ENCODE data around the gene DNAH17.

Gene DNAH17

DNA sequence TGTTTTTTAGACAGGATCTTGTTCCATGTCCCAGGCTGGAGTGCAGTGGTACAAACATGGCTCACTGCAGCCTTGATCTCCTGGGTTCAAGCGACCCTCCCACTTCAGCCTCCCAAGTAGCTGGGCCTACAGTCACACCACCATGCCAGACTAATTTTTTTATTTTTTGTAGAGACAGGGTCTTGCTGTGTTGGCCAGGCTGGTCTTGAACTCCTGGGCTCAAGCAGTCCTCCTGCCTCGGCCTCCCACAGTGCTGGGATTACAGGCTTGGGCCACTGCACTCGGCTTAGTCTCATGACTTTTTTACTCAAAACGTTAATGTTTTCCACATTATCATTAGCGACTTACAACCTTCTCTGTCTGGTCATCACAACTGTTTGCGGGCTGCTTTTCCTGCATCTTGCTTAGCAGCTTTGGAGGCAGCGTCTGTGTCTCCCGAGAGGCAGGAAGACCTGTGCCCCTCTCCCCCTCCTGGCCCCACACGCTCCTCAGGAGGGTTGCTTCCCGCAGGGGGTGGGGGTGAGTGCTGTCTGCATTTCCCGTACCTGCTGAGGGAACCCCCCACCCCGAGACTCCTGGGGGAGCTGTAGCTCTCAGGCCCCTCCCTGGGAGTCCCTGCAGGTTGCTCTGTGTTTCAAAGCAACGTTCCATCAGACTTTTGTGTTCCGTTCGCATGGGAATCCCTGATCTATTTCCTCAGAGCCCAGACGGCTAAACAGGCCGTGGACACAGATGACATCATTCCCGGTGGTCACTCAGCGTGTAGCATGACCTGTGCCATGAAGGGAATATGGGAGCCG is 146.1 kb downstream of the DNAH17 start:
- DNase-seq (ENCODE audit: low read depth in 1 of 2, low spot score in 1 of 2): no peak

DNA sequence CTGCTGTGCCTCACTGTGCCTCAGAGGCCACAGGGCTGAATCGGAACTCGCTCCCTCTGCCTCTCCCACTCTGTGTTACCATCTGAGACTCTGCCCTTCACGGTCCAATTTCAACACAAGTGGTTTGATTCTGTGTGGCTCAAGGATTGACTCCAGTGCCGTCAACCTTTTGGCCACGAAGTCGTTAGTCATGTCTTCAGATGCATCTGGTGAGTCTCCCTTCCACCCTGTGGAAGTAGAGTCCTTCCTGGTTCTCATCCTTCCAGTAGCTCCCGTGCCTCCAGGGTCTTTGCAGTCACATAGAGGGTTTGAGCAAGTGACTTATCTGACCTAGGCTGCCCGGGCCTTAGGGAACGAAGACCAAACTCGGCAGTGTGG is 147.6 kb downstream of the DNAH17 start:
- DNase-seq (ENCODE audit: low read depth in 1 of 2, low spot score in 1 of 2): no peak

DNA sequence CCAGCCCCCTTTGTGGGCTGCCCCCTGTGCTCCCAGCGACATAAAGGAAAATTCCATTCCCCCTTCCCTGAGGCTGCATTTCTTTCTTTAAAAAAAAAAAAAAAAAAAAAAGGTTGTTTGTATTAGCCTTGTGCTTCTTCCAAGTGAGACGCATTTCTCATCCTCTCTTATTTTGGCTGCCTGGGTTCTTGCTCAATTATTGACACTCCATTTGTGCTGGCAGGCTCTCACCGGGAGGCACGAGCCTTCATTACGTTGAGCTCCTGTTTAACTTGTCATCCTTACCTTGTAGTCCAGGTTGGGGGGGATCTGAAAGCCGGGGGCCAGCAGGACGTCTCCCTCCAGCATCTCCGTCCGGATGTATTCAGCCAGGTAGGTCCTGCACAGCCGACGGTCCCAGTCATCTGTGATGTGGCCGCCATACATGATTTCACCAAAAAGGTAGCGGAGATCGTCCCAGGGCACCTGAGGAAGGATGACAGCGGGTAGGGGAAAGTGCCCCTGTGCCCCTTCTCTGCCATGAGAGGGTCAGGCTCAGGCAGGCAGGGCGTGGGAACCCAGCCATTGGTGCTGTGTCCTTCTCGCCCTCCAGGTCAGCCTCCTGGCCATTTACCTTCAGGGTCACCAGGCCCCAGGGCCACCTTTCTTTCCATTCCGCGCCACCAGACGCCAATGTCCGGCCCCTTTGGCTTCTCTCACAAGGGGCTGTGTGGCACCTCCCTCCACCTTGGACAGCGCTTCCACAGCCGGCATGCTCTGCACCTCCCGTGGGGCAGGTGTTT is 148.2 kb downstream of the DNAH17 start:
- DNase-seq (ENCODE audit: low read depth in 1 of 2, low spot score in 1 of 2): no peak

- no peak for DNase-seq (ENCODE audit: low read depth in 1 of 2, low spot score in 1 of 2)
Measured at GRCh38 chr17:78428025-78428575, 149.1 kb downstream of the DNAH17 start.

- DNase-seq (ENCODE audit: low read depth in 1 of 2, low spot score in 1 of 2): no peak
Measured at GRCh38 chr17:78427140-78427539, 150.1 kb downstream of the DNAH17 start.

GRCh38 chr17:78426293-78426879 is 150.8 kb downstream of the DNAH17 start:
- no peak for DNase-seq (ENCODE audit: low read depth in 1 of 2, low spot score in 1 of 2)

- no peak for DNase-seq (ENCODE audit: low read depth in 1 of 2, low spot score in 1 of 2)
Measured at GRCh38 chr17:78425429-78425828, 151.8 kb downstream of the DNAH17 start.

DNA sequence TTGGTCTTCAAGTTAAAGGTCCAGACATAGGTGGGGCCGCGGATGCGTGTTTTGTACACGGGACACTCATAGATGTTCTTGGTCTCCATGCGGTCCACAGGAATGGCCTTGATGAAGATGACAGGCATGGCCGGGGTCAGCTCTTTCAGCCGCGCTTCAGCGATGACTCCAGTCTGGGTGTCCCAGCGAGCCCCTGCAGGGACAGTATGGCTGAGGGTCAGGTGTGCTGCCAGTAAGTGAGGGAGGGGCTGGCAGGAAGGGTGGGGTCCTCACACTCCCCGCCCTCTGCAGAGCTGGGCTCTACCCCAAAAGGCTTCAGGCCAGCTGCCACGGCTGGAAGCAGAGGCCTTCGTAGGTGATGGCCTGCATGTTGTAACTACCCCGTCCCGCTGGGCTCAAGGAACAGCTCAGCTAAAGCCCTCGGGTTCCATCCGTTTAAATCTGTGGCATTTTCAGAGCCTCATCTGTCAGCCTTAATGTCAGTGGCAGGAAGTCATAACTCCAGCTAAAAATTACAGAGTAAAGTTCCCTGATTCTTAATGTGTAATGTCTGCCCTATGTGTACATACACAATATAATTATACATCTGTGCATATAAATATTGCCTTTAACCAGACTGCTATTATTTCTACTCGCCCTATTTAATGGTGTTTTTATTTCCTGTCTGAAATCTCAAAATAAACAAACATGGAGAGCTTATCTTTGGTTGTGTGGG is 153.1 kb downstream of the DNAH17 start:
- DNase-seq (ENCODE audit: low read depth in 1 of 2, low spot score in 1 of 2): no peak

GRCh38 chr17:78422872-78423588 is 154.2 kb downstream of the DNAH17 start:
- DNase-seq (ENCODE audit: low read depth in 1 of 2, low spot score in 1 of 2): no peak

- no peak for DNase-seq (ENCODE audit: low read depth in 1 of 2, low spot score in 1 of 2)
Measured at GRCh38 chr17:78422267-78422605, 155.0 kb downstream of the DNAH17 start.

- peak; percentile 57 to 65 for DNase-seq (ENCODE audit: low read depth in 1 of 2, low spot score in 1 of 2)
Measured at GRCh38 chr17:78421534-78422266, 155.5 kb downstream of the DNAH17 start.

GRCh38 chr17:78421084-78421533 is 156.1 kb downstream of the DNAH17 start:
- DNase-seq (ENCODE audit: low read depth in 1 of 2, low spot score in 1 of 2): no peak

GRCh38 chr17:78419970-78420815 is 157.0 kb downstream of the DNAH17 start:
- no peak for DNase-seq (ENCODE audit: low read depth in 1 of 2, low spot score in 1 of 2)

GRCh38 chr17:78418326-78419026 is 158.7 kb downstream of the DNAH17 start:
- no peak for DNase-seq (ENCODE audit: low read depth in 1 of 2, low spot score in 1 of 2)

DNA sequence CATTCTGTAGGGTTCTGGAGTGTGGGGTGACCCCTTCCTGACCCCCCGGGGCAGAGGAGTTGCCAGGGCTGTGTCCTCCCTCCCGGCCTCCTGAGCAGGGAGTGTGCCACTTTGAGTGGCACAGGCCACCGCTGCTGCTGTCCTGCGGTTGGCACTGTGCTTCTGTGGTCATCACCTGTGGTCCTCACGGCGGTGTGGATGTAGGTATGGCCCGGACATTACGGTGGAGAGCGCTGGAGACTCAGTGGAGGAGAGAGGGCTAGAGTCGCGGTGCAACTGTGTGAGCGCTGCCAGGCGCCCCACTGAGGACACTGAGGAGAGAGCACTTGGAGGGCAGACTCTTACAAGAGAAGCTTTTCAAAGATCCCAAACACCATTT is 159.7 kb downstream of the DNAH17 start:
- no peak for DNase-seq (ENCODE audit: low read depth in 1 of 2, low spot score in 1 of 2)

GRCh38 chr17:78416791-78417530 is 160.2 kb downstream of the DNAH17 start:
- DNase-seq (ENCODE audit: low read depth in 1 of 2, low spot score in 1 of 2): no peak

GRCh38 chr17:78415821-78416711 is 161.1 kb downstream of the DNAH17 start:
- no peak for DNase-seq (ENCODE audit: low read depth in 1 of 2, low spot score in 1 of 2)

All from activated CD4-positive, alpha-beta T cell treated with anti-CD3 and anti-CD28 coated beads, Interleukin-2, amount 50 U/mL, for 24 hours (primary cell).